Ovary (tissue), 3 donors: Measurements from ENCODE around the gene WIF1.

Experiments used
- CTCF ChIP-seq, 3 donors: fragments of 450-650 bp in 2 of 3; fragments of 200-600 bp in 1 of 3; IDR thresholded peaks; one replicate each; pipeline versions ENCODE4 v1.5.1 to v1.8.0; 2016 to 2022; ENCODE audit warnings: antibody characterized with exemption in 3 of 3, mild to moderate bottlenecking in 1 of 3
- POLR2A ChIP-seq: fragments of 450-650 bp; IDR thresholded peaks from one replicate; pipeline ENCODE4 v1.6.1; 2017; ENCODE audit warnings: antibody characterized with exemption, mild to moderate bottlenecking, moderate library complexity
- donor health status: DM: no; HTN: no; CAD: no.

DNA sequence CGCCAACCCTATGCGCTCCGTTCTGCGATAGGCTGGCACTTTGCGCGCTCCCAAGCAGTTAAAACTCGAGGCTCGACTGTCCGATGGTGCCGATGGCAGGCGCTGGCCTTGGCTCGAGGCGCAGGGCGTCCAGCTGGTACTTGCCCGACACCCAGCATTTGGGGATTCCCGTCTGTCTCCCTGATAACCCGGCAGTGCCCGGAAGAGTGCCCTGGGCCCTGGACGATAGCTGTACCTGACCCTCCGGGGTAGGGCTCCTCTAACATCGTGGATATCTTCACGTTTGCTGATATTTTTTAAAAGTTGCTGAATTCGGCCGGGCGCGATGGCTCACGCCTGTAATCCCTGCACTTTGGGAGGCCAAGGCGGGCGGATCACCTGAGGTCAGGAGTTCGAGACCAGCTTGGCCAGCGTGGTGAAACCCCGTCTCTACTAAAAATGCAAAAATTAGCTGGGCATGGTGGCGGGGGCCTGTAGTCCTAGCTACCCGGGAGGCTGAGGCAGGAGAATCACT lies 908 bp upstream of the WIF1 start:
- TF ChIP-seq POLR2A (no peak), CTCF (IDR thresholded peaks at IDR 0.05) (no peak)
